ENCODE results near the gene FAM174C.

FAM174C gene

GRCh38 chr19:1251330-1252220 lies 23.8 kb upstream of the FAM174C start:
- H3K4me3 ChIP-seq (ENCODE audit: control insufficient read depth, low read depth, low read length): peak overlapping the region; percentile 56
- no peak for DNase-seq (ENCODE audit: low read depth)

GRCh38 chr19:1252221-1252820 lies 23.0 kb upstream of the FAM174C start:
- no peak for TF ChIP-seq CTCF (IDR thresholded peaks at IDR 0.05; ENCODE audit: control insufficient read depth, insufficient read depth, low read depth, low read length, missing control alignments)
- H3K4me3 ChIP-seq (ENCODE audit: control insufficient read depth, low read depth, low read length): peak overlapping the region; percentile 56
- peak; percentile 87 for DNase-seq (ENCODE audit: low read depth)

More at GRCh38 chr19:1251330-1252220, 23.8 kb upstream of the FAM174C start:
- TF ChIP-seq CTCF (IDR thresholded peaks at IDR 0.05; ENCODE audit: control insufficient read depth, insufficient read depth, low read depth, low read length, missing control alignments): no peak

GRCh38 chr19:1252821-1253513 lies 22.4 kb upstream of the FAM174C start:
- H3K4me3 ChIP-seq (ENCODE audit: control insufficient read depth, low read depth, low read length): peak overlapping the region; percentile 56
- peak; percentile 17 for TF ChIP-seq CTCF (IDR thresholded peaks at IDR 0.05; ENCODE audit: control insufficient read depth, insufficient read depth, low read depth, low read length, missing control alignments)
- peak; percentile 96 for DNase-seq (ENCODE audit: low read depth)

- DNase-seq (ENCODE audit: low read depth): no peak
- TF ChIP-seq CTCF (IDR thresholded peaks at IDR 0.05; ENCODE audit: control insufficient read depth, insufficient read depth, low read depth, low read length, missing control alignments): no peak
- peak overlapping the region; percentile 56 for H3K4me3 ChIP-seq (ENCODE audit: control insufficient read depth, low read depth, low read length)
These were observed 21.7 kb upstream of the FAM174C start for GRCh38 chr19:1253514-1254080.

GRCh38 chr19:1254081-1254527 lies 21.2 kb upstream of the FAM174C start:
- H3K4me3 ChIP-seq (ENCODE audit: control insufficient read depth, low read depth, low read length): no peak overlapping the region
- TF ChIP-seq CTCF (IDR thresholded peaks at IDR 0.05; ENCODE audit: control insufficient read depth, insufficient read depth, low read depth, low read length, missing control alignments): no peak
- no peak for DNase-seq (ENCODE audit: low read depth)

GRCh38 chr19:1254530-1255185 lies 20.7 kb upstream of the FAM174C start:
- H3K4me3 ChIP-seq (ENCODE audit: control insufficient read depth, low read depth, low read length): no peak overlapping the region
- no peak for TF ChIP-seq CTCF (IDR thresholded peaks at IDR 0.05; ENCODE audit: control insufficient read depth, insufficient read depth, low read depth, low read length, missing control alignments)
- no peak for DNase-seq (ENCODE audit: low read depth)
